Stimulated activated CD4-positive, alpha-beta T cell treated with anti-CD3 and anti-CD28 coated beads, Interleukin-2, amount 100 ng/mL, for 48 hours (primary cell): Measurements from ENCODE around the gene PPT1.

Experiments
- DNase-seq, 2 donors: peaks; one replicate each; pipeline ENCODE4 v3.0.0-alpha.2; 2020

Gene PPT1

DNA sequence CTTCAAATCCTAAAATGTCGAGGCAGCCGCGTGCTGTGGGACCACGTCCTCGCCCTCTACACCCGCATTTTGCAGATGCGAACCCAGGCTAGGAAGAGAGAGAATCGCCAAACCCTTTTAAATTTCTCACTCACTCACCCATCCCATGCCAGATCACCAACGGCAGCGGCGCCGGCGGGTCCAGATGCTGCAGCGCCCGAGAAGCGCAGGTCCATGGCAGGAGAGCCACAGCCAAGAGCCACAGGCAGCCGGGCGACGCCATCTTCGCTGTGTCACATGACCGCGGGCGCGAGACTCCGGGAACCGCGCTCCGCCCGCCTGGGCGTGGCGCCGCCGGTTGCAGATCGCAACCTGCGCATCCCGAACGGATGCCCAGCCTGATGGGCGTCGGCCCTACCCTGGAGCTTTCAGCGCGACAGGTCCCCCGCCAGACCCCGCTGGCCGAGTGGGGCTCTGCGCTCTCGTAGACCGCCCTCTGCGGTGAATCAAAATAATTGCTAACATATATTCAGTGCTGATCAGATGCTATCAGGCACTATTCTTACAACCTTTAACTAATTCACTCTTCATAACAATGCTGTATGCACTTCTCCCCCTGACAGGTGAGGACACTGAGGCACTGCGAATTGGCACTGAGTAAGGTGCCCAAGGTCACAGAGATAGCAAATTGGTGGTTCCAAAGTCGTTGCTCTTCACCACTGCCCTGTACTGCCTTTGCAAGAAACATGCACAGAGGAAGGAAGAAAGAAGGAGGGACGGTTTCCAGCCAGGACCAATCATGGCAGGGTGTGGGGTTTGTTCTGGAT is at the start of gene PPT1:
Gene PPT1 (minus strand): TSS at position 276 of the 806 bp plus-strand sequence. CDS start 14 bp downstream, at position 262.
- peak; percentile 74 to 75 for DNase-seq

- DNase-seq, result peak; percentile 49 to 52
Observed at GRCh38 chr1:40143891-40144575, 47.0 kb upstream of the PPT1 start.

DNA sequence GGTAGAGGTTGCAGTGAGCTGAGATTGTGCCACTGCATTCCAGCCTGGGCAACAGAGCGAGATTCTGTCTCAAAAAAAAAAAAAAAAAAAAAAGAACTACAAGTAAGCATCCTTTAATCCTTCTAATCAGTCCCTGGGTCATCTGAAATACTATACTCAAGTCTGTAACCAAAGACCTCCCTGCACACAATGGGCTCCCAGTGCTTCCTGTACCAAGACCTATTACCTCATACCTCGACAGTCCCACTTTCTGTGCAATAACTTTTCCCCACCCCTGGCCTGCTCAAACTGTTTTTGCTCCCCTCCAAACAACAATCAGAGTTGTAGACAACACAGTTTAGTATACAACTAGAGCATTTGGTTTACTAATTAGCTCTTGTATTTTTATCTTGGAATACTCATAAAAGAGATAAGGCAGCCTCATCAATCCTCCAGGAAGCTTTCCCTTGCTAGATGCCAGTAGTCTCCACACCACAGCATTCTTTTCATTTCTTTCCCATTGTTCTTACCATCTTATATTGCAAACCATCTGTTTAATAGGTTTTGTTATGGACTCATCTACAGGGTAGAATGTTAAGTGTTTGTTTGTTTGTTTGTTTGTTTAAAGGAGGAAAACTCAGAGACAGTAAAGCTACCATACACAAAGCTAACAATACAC is 45.0 kb upstream of the PPT1 start:
- no peak for DNase-seq

GRCh38 chr1:40140211-40140973 is 43.3 kb upstream of the PPT1 start:
- no peak for DNase-seq

DNA sequence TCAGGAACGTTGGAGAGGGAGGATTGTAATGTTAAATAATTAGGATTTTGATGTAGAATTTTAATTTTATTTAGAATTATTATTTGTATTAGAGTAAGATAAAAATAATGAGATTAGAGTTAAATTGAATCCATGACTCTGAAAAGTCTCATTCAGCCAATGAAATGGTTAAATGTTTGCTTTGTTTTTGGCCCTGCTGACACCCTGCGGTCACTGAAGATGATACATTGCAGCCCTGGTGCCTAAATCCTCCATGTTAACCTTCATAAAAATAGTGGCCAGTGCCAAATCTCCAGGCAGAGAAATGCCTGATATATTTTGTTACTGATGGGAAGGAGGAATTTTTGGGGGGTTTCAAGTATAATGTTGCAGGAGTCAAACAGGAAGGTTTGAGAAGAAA is 36.8 kb upstream of the PPT1 start:
- DNase-seq, result no peak

DNA sequence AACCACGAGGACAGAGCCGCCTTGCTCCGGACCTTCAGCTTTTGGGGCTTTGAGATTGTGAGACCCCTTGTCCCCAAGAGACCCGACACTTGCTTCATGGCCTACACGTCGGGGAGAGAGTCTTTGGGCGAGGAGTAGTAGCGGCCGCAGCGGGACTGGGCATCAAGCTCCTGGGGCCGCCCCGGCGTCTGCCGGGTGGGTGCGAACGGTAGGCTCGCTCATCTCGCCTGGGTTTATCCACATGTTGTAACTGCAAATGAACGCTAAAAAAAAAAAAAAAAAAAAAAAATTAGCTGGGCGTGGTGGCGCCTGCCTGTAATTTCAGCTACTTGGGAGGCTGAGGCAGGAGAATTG is 36.2 kb upstream of the PPT1 start:
- no peak for DNase-seq

DNA sequence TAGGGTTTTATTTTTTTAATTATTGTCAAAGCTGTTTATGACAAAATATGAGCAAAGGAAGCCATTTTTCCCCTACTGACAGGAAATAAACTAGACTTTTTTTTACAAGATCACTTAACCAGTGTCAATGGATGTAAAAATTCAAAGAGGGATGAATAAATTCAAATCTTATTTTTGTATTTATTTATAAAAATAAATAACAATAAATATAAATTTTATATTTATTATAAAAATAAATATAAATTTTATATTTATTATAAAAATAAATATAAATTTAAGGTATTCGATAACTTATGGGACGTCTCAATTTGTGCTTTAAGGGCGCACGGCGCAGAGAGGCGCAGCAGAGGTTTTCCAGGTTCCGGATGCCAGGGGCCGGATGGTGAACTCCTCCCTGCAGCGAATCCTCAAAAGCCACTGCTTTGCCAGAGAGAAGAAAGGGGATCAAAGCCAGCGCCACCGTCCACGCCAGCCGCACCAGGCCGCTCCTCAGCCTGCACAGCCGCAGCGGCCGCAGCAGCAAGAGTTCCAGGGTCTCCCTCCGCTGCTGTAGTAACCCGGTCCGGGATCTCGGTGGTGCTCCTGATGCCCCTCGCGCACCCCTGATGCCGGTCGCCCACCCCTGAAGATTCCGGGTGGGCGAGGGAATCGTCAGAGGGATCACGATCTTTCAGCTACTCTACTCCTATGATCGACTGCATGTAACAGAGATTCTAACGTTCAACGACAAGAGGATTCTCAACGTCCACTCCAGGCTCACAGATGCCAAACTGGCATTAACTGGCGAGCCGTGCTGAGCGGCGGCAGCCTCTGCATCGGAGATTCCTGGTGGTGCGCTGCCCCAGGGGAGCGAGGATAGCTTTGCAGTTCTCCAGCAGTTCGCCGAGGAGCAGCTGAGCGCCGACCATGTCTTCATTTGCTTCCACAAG is 35.6 kb upstream of the PPT1 start:
- DNase-seq, result no peak

GRCh38 chr1:40130892-40131291 is 33.8 kb upstream of the PPT1 start:
- no peak for DNase-seq

DNA sequence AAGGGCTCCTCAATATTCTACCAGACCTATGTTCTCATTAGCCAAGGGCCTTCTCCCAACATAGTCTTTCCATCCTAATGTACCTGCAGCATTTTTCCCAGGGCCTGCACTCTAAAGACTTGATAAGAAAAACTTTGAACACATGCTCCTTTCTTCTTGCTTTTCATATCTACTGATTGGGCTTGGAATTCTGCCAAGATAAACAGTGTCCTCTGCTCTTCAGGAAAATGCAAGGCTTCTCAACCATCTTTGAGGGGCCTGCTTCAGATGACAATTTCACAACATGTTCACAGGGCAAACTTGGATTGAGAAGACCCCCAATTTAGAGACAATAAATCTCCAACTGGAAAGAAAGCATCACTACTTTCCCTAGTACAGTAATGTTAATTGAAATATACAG is 25.8 kb upstream of the PPT1 start:
- no peak for DNase-seq

GRCh38 chr1:40120128-40120527 is 23.1 kb upstream of the PPT1 start:
- no peak for DNase-seq

- no peak for DNase-seq
Observed at GRCh38 chr1:40114400-40114799, 17.3 kb upstream of the PPT1 start.

DNA sequence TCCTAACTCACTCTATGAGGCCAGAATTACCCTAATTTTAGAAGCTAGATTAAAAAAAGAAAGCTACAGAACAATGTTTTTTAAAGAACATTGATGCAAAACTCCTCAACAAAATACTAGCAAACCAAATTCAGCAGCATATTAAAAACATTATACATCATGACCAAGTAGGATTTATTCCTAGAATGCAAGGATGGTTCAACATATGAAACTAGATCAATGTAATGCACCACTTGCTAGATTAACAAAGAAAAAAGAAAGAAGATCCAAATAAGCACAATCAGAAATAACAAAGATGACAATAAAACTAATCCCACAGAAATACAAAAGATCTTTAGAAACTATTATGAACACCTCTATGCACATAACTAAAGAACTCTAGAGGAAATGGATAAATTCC is 13.3 kb upstream of the PPT1 start:
- no peak for DNase-seq

DNA sequence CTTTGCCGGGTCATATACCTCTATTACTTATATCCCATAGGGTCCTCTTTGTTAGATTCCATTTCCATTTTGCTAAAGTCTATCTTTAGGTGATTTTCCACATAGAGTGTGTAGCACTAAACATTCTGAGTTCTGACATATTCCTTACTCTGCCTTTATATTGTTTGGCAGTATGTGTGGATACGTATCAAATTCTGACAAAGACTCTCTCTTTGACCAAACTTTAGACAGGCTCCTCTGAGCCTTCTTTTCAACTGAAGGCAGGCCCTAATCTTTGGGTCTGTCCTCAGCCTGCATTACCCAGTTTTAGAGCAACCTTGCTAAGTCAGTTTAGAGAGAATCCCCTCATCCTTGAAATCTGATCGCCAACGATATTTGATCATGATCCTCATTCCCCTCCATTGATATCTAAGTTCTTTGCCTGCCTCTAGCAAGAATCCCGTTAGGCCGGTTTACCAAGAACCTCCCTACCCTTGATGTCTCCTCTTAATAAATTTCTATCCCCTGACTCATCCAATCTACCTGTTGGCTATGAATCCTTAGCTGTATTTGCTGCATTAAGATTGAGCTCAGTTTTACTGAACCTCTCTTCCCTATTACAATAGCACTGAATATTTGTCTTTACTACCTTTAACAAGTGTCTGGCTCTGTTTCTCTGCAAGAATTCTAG is 10.4 kb upstream of the PPT1 start:
- DNase-seq, result no peak

DNA sequence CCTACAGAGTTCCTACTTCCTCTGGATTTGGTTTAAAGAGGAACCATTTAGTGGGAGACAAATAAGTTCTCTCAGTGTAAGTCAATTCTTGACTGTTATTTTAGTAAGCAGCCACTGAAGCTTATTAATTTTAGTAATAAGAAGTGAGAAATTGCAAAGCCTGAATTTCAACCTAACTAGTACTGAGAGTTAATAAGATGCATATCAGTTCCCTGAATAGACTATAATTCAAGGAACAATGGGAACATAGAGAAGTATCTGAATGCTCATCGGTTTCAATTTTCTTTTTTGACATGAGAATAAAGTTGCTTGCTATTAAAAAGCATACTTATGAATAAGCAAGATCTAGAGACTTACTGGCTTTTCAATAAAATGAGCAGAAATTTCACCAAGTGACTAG is 8.0 kb upstream of the PPT1 start:
- no peak for DNase-seq

GRCh38 chr1:40102896-40103295 is 5.8 kb upstream of the PPT1 start:
- DNase-seq, result no peak

DNA sequence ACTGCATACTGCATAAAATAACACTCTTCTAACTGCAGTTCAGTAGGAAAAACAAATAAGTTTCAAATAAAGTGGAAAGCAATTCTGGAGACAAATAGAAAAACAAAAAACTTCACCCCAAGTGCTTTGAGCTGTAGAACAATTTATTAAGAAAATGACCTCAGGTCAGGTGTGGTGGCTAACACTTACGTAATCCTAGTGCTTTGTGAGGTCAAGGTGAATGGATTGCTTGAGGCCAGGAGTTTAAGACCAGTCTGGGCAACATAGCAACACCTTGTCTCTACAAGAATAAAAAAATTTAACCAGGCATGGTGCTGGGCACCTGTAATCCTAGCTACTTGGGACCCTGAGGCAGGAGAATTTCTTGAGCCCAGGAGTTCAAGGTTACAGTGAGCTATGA is 5.0 kb upstream of the PPT1 start:
- no peak for DNase-seq

- no peak for DNase-seq
Observed at GRCh38 chr1:40096646-40096976, 441 bp downstream of the PPT1 start.

- DNase-seq, result no peak
Observed at GRCh38 chr1:40095806-40096205, 1.2 kb downstream of the PPT1 start.

DNA sequence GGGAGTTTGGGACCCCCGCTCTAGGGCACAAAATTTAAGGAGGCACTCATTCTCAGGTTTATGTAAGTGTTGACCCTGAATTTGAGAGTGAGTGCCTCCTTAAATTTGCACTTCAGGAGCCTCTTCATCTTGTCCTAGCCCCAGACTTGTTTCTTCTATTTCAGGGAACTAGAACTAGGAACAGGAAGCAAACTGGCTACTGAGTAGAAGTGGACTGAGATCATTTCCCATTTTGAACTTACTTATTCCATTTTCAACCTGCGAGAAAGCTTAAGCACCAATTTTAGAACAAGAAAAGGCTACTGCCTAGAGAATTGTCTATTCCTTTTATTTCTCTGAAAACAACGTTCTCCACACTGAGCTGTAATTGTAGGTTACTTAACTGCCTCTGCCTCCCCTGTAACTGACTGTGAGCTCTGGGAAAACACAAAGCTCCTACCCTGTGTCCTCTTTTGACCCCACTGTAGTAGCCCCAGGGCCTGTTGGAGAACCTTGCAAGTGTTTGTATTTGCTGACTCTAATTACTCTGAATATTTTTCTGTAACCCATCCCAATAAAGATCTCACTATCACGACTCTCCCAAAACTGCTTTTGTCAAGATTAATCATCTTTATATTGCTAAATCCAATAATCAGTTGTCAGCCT is 2.5 kb downstream of the PPT1 start:
- DNase-seq, result no peak

DNA sequence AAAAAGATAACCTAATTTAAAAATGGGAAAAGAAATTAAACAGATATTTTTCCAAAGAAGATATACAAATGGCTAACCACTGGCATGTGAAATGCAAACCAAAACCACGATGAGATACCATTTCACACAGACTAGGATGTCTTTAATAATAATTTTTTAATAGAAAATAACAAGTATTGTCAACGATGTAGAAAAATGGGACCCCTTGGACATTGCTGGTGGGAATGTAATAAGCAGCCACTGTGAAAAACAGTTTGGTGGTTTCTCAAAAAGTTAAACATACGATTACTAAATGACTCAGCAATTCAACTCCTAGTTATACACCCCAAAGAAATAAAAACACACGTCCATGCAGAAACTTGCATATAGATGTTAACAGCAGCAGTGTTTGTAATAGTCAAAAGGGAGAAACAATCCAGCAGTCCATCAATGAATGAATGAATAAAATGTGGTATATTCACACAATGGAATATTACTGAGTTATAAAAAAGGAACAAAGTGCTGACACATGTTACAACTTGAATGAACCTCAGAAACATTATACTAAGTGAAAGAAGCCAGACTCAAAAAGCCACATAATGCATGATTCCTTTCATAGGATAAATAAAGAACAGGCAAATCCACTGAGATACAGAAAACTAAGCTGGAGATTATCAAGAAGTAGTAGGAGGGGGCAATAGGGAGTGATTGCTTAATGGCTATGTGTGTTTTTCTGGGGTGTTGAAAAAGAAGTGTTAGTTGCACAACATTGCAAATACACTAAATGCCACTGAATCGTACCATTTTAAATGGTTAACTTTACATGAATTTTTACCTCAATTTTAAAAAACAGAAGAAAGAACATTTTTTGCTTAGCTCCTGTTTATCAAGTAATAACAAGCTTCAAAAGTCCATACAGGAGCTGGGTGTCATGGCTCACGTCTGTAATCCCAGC is 4.1 kb downstream of the PPT1 start:
- DNase-seq, result no peak
